ENCODE data around the gene ALDOC. TPM values are rescaled to one million over a fixed set of nuclear protein-coding genes. Genes with fewer than 3 reads are reported as not detected.

ALDOC gene
- total RNA-seq, 1 donor from 2014 or later, result 24.8 TPM

- no peak for DNase-seq (ENCODE audit: low spot score)
Measured at GRCh38 chr17:28553000-28553505, 23.6 kb downstream of the ALDOC start.

- peak; percentile 93 for DNase-seq (ENCODE audit: low spot score)
Measured at GRCh38 chr17:28552176-28552999, 24.3 kb downstream of the ALDOC start, which contains the start of gene UNC119. UNC119 (minus strand) TSS chr17:28552624; CDS start chr17:28552557, 67 bp downstream.

- DNase-seq (ENCODE audit: low spot score), result no peak
Measured at GRCh38 chr17:28551421-28552175, 25.1 kb downstream of the ALDOC start.

- no peak for DNase-seq (ENCODE audit: low spot score)
Measured at GRCh38 chr17:28550858-28551257, 25.8 kb downstream of the ALDOC start.

- no peak for DNase-seq (ENCODE audit: low spot score)
Measured at GRCh38 chr17:28549236-28550132, 27.2 kb downstream of the ALDOC start.

- no peak for DNase-seq (ENCODE audit: low spot score)
Measured at GRCh38 chr17:28548417-28549130, 28.1 kb downstream of the ALDOC start.

GRCh38 chr17:28547623-28548416 lies 28.9 kb downstream of the ALDOC start:
- DNase-seq (ENCODE audit: low spot score), result no peak

- no peak for DNase-seq (ENCODE audit: low spot score)
Measured at GRCh38 chr17:28547096-28547622, 29.5 kb downstream of the ALDOC start.

GRCh38 chr17:28545787-28546415 lies 30.8 kb downstream of the ALDOC start:
- DNase-seq (ENCODE audit: low spot score), result no peak

- DNase-seq (ENCODE audit: low spot score), result no peak
Measured at GRCh38 chr17:28545141-28545503, 31.6 kb downstream of the ALDOC start.

GRCh38 chr17:28544402-28545140 lies 32.1 kb downstream of the ALDOC start:
- DNase-seq (ENCODE audit: low spot score), result no peak

- no peak for DNase-seq (ENCODE audit: low spot score)
Measured at GRCh38 chr17:28541439-28541838, 35.3 kb downstream of the ALDOC start.

- DNase-seq (ENCODE audit: low spot score), result no peak
Measured at GRCh38 chr17:28540231-28540630, 36.5 kb downstream of the ALDOC start.

GRCh38 chr17:28538296-28538895 lies 38.3 kb downstream of the ALDOC start:
- DNase-seq (ENCODE audit: low spot score), result no peak

GRCh38 chr17:28537219-28537610 lies 39.5 kb downstream of the ALDOC start:
- no peak for DNase-seq (ENCODE audit: low spot score)

- DNase-seq (ENCODE audit: low spot score), result no peak
Measured at GRCh38 chr17:28536532-28537218, 40.0 kb downstream of the ALDOC start.

GRCh38 chr17:28534740-28535375 lies 41.8 kb downstream of the ALDOC start:
- DNase-seq (ENCODE audit: low spot score), result no peak

Data from mesenteric fat pad (tissue), 1 donor.